NCI-H510A treated with DMSO at 0.1 percent for 48 hours (cell line): Measurements from ENCODE around the gene KCNJ2.
A peak's percentile ranks its signal among the peaks of the same experiment; 100 is the strongest.

Source experiments
- DNase-seq: peaks from one replicate; lab custom pipeline; 2025; lab: John Stamatoyannopoulos, UW

The KCNJ2 gene

DNA sequence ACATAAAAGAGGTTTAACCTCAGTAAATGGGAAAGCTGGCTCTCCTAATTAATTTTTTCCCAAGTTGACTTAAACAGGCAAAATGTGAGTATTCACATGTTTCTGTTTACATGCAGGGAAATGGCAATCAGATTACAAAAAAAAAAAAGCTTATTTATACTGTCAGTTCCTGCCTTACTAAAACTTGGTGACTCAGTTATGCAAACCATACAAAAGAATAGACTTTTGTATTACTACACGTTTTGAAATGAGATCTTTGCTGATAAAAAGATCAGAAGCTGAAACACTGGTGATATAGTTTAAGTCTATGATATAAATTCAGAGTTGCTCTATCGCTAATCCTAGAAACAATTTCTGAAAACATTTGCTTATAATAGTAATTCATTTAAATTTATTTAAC lies 9.4 kb upstream of the KCNJ2 start:
- DNase-seq, result no peak

DNA sequence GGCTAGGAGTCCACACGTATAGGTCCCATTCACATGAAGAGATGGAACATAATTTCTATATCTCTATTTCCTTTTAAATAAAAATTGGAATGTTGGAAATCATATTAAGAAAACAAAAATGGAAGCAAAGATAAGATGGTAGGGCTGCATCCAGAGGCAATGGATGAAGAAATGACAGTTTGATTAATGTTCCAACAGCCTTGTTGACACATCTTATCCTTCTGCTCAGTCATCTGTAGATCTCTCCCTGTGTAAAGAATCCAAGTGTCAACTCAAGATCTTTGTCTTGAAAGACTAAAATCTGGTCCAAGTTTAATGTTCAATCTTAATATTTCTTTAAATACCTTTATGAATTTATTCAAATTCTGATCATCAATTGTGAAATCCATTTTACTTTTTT lies 7.8 kb upstream of the KCNJ2 start:
- DNase-seq, result no peak

DNA sequence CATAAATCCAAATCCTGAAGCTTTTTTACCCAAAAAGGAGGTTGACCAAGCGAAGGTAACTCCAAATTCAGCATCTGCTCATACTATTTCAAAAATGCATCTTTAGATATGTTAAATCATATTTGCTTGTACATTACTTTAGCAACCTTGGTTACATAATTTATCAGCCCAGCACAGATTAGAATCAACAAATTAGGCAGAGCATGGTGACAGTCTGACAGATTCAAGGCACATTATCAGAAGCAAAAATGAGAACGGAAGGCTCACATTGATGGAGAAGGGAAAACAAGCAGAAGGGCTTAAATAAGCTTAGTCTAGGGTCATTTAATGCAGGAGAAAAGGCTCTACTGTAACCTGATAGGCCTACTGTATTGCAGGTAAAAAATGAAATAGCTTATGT lies 3.9 kb upstream of the KCNJ2 start:
- DNase-seq, result no peak

DNA sequence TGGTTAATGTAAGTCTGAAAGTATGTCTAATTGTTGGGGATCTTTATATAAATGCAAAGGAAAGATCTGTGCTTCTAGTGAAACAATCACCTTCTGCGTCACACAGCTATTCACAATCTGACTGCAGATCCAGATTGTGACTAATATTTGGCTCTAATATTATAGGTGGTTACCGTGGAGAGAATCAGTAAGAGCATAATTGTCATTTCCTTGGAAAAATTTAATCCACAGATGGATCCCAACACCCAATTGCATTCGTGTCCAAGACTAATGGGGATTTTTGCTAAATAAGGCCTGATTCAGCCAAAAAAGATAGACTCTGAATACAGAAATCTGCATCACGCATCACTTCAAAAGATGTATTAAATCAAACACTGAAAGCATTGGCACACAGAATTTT lies 2.7 kb upstream of the KCNJ2 start:
- DNase-seq, result no peak

DNA sequence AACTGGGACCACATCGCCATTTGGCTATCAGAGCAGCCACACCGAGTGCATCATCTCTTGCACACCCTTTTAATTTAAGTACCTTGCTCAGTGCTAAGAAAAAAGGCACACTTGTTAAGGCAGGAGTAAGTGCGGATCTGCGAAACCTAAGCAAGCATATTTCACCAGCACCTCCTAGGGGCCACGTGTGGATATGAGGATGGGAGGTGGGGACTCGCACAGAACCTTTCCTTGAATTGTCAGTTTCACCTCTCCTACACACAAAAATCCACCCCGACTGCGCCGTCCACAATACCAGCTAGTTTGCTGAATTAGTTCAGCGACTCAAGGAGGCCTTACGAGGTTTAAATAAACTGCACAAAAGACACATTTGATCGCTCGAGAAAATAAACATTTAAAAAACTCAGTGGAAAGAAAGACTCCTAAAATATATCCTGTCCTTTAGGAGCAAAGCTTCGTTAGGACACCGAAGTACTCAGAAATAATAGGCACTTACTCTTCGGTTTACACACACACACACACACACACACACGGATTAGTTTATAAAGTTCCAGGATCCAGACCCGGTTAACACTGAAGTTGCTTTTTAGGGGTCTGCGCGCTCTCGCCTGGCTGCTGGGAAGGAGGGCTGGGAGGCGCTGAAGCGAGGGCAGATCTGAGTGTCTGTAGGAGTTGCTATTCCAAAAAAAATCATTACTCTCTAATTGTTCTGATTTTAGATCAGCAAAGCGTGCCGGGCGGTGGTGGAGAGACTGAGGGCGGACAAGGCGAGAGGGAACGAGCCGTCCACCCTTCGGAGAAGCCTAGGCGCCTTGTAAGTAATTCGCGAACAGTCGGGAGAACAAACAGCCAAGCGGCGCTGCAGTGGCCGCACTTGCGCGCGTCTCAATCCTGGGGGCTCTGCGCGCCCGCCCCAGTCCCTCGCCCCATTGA lies 1.0 kb upstream of the KCNJ2 start:
- DNase-seq, result peak; percentile 85

DNA sequence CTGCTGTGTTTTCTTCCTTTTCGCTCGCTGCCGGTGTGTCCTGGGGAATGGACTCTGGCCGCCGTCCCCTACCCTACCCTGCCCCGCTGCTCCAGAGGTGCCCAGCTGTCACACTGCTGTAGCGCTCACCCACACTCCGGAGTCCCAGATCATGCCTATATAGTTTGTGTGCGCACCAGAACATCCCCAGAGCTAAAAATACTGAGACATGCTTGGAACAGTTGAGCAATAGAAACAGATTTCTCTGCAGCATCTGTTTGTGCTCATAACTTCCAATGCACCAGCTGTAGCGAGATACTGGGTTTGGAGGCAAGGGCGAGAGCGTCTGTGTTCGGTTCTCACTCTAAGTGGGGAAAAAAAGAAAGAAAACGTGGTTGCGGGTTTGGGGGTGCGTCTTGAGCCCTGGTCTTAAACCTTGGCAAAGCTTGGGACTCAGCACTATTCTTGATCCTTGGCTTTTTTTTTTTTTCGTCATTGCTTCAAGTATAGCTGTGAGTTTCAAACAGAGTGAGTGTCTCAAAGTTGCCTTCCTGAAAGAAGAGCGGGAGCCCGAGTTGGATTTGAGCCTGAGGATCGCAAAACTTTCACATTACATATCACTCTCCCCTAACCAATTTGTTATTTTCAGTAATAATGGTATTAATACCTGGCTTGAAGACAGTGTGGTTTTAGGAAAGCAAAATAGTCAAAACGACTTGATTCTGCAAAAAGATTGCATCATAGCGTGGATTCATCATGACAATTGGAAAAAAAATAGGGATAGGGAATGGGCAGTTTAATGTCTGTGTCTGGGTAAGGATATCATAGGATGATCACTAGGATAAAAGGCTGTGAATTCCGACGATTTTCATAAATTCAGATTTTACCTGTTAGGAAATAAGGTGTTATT lies 621 bp downstream of the KCNJ2 start:
- peak; percentile 68 for DNase-seq

DNA sequence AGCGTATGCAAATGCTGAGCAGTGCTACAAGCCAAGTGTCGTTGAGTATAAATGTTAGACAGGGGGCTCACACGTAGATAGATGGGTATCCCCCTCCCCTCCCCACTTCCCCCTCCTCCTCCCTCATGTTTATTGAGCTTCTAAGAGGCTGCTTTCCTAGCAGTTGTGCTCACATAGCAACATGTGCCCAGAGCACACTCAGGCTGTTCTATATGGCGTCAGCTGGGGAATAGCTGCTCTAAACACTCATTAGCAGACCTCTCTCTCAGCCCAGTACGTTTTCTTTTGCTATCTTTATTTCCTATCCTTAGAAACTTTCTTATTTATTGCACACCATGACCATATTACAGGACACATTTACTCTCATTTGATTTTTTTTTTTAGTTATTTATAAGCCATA lies 1.8 kb downstream of the KCNJ2 start:
- DNase-seq, result peak; percentile 69

DNA sequence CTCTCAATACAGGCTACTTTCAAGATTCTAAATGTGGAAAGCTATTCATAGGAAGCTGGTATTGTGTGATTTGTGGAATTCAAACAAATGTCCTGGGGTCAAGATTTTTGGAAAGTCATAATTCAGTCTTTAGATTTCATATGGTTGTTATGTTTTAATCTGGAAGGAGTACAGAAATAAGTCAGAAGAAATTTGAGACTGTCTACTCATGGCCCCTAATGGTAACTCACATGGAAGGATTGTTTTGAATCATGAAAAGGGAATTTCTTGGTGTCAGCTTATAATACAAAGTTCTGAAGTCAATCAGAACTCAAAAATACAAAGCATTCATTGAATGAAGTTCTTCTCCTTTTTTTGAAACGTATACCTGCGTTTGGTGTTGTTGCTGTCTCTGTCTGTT lies 3.1 kb downstream of the KCNJ2 start:
- DNase-seq, result no peak

DNA sequence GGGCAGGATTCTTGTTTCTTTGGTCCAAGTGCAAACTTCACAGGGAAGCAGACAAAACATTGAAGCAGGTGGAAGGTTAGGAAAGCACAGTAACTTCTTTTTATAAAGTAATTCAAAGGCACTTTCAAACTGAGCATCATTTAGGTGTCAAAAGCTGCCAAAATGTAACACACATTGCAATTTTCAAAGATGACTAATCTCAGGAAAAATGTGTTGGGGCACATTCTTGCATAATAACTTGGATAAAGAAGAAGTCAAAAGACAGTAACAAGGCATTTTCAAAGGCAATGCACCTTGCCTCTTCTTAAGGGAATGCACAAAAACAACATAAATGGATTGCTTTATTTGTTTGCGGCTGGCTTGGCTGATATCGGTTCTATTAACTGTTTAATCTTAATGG lies 3.6 kb downstream of the KCNJ2 start:
- no peak for DNase-seq

DNA sequence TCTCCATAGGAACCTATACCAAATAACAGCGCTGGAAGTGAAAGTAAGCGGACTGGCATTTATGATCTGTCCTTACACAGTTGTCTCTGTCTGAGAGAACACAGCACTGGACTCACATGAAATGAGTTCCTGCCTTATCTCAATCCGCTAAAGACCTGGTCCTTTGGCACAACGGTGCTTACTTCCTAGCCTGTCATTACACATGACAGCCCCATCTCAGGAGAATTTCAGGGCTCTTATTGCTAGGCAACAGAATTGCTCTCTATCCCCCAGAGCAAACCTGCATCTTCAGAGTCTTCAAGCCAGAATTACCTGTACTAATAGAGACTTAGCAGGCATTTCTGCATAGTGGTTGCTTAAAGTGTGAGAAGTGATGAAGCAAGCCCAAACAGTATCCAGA lies 4.3 kb downstream of the KCNJ2 start:
- no peak for DNase-seq

DNA sequence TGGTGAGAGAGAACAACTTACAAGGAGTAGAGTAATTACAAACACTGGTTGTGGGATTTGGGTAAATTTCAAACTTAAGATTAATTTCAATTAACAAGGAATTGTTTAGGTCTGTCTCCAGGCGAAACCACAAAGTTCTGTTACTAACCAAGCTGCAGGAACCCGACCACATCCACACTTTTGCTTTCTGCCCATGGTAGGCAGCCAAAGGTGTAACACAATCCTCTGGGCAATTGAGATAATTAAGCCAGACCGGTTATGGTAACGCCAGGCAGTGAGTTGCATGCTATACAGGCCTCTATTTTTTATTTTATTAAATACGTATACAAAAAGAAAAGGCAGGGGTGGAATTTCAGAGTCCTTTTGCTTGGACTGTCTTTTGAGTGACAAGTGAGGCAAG lies 12.0 kb downstream of the KCNJ2 start:
- peak; percentile 27 for DNase-seq

DNA sequence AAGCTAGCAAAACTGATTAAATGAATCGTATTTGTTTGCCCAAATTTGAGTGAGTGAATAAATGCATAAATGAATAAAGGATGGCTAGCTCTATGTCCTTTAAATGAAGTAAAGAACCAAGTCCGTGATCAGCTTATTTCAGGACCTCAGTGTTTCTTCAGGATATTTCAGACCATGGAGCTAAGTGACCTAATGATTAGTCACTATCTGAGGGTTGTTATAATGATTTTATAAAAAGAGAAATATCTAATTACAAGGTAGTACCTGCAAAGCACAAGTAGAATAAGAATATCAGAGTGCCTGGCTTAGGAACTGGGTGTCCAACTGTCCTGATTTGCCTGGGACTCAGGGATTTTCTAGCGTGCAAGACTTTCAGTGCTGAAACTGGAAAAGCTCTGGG lies 12.5 kb downstream of the KCNJ2 start:
- no peak for DNase-seq

DNA sequence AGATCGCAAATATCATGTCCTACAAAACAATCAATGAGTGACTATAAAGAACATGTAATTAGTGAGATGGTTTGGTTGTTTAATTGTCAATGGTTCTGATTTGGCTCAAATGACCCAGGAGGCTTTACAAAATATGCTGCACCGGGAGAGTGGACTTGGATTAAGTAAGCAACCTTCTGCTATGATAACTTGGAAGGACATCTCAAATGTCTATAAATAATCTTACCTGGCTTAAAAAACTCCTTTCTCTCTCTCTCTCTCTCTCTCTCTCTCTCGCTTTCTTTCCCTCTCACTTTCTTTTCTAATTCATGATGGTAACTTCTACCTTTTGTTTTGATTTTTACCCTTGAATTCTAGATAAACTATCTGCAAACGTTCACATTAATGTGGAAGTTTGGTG lies 14.2 kb downstream of the KCNJ2 start:
- no peak for DNase-seq

DNA sequence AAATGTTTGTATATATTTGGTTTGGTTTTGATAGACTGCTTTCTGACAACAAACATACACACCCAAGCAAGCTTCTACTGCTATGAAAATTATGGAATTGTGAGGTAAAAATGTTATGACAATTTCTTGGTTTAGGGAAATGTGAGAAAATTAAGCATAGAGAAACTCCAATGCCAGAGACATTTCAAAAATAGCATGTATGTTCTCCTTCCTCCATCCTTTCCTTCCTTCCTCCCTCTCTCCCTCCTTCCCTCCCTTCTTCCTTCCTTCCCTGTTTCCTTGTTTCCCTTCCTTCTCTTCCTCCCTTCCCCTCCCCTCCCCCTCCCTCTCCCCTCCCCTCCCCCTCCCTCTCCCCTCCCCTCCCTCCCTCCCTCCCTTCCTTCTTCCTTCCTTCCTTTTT lies 14.9 kb downstream of the KCNJ2 start:
- no peak for DNase-seq

DNA sequence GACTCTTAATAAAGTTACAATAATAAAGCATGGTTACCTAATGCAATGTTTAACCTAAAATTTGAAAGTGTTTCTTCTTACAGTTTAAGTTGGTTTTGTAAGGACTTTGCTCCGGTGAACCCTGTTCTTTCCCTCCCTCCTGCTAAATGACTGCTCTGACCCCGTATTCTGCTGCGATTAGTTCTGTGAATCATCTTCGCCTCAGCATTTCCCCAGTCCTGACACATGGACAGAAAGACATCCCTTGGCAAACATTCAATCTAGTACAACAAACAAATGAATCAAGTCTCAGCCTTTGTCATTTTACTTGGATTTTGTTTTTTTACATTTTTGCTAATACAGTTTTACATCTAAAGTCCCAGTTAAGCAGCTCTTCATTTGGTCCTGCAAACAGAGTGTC lies 15.4 kb downstream of the KCNJ2 start:
- DNase-seq, result no peak

DNA sequence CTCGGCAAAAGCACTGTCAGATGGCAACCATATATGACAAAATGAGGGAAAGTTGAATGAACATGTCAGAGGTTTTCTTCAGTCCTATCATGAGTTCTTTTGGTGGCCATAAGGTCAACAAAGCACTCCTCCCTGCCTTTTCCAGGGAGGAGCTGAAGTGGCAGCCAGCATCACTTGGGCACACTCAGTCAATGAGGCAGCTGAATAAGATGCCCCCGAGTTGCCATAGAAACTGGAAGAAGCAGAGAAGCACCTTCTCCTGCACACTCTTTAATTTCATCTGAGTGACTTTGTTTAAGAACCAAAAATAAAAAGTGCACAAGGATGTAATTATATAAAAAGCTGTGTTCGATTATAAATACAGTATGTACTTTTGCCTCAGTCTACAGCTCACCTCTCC lies 16.0 kb downstream of the KCNJ2 start:
- DNase-seq, result no peak

DNA sequence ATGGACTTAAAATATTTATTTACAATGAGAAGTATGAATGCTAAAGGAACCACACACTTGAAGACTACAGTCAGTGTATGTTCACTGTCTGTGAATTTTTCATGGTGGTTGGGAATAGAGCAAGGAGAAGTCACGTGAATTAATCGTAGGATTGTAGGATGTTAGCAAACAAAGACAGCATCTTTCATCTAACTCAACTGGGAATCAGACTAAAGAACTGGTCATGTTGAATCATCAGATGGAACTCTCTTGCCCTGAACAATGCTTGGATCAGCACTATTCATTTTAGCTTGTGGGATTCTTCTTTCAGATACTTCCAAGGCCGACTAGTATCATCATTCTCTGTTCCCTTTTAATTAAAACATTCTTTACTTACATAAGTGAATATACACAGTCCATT lies 18.1 kb downstream of the KCNJ2 start:
- DNase-seq, result no peak

DNA sequence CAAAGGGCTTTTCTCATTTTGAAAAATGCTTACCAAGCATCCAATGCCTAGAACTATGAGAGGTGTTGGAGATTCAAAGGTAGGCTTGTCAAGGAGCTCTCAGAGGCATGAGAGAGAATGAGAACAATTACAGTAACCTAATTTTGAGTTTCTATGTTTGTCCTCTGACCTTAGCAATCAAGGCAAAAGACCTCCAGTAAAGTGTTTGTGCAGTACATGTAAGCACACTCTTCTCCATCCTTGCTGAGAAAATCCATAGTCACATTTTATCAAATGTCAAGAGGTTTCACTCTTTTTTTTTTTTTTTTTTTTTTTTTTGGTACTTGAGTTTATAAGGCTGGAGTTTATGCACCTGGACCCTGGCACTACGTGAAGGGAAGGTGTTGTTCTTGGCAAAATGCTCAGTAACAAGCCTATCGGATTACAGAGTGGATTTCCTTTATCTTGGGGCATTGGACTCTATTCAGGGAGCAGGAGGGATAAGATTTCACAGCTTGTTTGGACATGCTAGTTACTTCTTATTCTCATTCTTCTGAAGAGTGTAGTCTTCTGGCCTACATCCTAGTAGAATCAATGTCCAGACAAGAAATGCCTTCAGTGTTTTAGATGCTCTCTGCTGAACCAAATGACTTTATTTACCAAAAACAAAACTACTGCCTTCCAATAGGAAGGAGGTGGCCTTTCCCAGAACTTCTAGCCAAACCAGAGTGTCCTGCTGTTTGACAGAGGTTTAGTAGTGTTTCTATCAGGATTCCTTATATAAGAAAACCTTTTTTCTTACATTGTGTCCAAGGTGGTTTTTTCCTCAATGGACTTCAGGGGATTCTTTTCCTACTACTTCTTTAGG lies 21.9 kb downstream of the KCNJ2 start:
- peak; percentile 97 for DNase-seq

DNA sequence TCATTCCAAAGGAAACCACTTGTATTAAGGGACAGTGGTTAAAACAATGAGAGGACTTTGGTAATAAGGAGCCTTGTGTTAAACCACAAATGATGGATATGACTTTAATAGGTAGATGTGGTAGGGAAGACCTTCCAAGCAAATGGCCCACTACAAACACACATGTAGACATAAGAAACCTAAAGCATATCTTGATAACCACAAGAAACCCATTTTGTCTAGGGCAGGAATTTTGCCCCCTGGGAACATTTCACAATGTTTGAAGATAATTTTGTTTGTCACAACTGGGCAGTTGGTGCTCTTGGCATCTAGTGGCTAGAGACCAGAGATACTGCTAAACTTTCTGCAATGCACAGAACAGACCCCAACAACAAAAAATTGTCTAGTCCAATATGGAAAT lies 25.8 kb downstream of the KCNJ2 start:
- no peak for DNase-seq

DNA sequence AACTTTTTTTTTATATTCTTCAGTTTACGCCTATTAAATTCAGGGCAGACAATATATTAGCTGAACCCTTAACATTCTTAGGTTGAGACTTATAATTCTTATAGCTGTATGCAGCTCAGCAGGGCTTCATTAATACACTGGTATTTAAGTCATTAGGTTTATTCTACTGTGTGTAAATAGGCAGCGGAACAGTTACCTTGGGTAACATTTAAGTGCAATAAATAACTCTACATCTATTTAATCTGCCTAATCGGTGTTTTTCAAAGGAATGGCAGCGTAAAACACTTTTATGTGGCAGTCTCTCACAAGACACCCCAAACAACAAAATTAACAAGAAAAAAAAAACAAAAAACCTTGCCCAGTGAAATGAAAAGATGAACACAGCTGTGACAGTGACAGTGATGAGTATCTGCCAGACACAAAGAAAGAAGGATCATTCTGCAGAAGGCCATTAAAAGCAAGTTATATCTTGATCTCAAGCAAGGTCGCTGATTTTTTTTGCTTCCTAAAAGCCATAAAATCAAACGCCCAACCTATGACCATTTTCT lies 32.6 kb downstream of the KCNJ2 start:
- DNase-seq, result no peak

DNA sequence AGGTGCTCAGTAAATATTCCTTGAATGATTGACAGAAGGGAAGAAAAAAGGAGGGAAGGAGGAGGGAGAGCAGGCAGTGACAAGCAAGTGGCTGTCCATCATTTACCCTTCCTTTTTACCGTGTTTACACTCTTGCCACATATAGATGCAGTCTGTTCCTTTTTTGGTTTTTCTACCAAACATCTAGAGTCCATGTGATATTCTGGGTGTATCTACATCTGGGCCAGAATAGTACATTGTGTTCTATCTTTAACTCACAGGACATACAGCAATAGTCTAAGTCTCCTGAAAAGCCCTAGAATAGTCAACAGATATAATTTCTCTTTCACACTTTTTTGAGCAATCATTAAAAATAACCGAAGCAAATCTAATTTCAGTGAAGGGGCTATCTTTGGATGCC lies 33.5 kb downstream of the KCNJ2 start:
- DNase-seq, result no peak

DNA sequence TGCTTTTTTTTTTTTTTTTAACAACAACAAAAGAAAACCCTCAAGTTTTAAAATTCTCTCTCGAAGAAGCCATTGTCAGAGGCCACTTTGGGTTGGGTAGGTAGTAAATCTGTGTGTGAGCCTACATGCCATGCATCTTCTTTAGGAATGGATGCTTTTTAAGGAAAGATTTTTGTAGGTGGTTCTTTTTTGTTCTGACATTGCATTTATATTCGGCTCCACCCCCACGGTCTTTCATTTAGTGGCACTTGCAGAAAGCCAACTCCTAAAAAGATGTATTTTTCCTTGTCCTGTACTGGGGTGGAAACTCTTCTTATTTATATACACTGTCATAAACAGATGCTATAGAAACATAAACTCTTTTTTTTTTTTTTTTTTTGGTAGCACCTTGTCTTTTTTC lies 35.1 kb downstream of the KCNJ2 start:
- no peak for DNase-seq
